ENCODE results near the gene MAIP1.

DNA sequence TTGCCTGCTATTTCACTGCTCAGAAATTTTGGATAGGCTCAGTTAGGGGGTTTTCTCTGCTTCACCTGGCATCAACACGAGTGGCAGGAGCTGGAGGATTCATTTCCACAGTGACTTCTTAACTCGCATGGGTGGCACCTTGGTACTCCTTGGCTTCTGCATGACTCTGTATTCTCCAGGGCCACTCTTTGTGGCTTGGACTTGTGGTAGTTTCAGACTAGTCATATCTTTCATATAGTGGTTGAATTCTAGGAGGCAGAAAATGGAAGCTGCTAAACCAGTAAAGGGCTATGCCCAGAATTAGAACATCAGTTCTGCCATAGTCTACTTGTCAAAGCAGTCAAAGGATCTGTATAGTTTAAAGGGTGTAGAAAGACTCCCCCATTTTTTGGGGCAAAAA lies 6.8 kb downstream of the MAIP1 start:
- TF ChIP-seq ZKSCAN1 (IDR thresholded peaks at IDR 0.05; ENCODE audit: low read depth, low read length) (no peak), TCF7L2 (IDR thresholded peaks at IDR 0.05; ENCODE audit: low read depth, low read length) (no peak)
- TF ChIP-seq, protein P1, sequence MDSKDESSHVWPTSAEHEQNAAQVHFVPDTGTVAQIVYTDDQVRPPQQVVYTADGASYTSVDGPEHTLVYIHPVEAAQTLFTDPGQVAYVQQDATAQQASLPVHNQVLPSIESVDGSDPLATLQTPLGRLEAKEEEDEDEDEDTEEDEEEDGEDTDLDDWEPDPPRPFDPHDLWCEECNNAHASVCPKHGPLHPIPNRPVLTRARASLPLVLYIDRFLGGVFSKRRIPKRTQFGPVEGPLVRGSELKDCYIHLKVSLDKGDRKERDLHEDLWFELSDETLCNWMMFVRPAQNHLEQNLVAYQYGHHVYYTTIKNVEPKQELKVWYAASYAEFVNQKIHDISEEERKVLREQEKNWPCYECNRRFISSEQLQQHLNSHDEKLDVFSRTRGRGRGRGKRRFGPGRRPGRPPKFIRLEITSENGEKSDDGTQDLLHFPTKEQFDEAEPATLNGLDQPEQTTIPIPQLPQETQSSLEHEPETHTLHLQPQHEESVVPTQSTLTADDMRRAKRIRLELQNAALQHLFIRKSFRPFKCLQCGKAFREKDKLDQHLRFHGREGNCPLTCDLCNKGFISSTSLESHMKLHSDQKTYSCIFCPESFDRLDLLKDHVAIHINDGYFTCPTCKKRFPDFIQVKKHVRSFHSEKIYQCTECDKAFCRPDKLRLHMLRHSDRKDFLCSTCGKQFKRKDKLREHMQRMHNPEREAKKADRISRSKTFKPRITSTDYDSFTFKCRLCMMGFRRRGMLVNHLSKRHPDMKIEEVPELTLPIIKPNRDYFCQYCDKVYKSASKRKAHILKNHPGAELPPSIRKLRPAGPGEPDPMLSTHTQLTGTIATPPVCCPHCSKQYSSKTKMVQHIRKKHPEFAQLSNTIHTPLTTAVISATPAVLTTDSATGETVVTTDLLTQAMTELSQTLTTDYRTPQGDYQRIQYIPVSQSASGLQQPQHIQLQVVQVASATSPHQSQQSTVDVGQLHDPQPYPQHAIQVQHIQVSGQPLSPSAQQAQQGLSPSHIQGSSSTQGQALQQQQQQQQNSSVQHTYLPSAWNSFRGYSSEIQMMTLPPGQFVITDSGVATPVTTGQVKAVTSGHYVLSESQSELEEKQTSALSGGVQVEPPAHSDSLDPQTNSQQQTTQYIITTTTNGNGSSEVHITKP (IDR thresholded peaks at IDR 0.05; ENCODE audit: partially characterized antibody): no peak
- TF ChIP-seq, protein P2, sequence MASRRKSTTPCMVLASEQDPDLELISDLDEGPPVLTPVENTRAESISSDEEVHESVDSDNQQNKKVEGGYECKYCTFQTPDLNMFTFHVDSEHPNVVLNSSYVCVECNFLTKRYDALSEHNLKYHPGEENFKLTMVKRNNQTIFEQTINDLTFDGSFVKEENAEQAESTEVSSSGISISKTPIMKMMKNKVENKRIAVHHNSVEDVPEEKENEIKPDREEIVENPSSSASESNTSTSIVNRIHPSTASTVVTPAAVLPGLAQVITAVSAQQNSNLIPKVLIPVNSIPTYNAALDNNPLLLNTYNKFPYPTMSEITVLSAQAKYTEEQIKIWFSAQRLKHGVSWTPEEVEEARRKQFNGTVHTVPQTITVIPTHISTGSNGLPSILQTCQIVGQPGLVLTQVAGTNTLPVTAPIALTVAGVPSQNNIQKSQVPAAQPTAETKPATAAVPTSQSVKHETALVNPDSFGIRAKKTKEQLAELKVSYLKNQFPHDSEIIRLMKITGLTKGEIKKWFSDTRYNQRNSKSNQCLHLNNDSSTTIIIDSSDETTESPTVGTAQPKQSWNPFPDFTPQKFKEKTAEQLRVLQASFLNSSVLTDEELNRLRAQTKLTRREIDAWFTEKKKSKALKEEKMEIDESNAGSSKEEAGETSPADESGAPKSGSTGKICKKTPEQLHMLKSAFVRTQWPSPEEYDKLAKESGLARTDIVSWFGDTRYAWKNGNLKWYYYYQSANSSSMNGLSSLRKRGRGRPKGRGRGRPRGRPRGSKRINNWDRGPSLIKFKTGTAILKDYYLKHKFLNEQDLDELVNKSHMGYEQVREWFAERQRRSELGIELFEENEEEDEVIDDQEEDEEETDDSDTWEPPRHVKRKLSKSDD (conservative IDR thresholded peaks at IDR 0.05; ENCODE audit: low read length): no peak

All from K562 (cell line).